NCI-H446 (cell line): Measurements from ENCODE around the gene C6orf47.
"Not testable (repeated sequence)": the region's sequence is repeated elsewhere in the genome, so short reads cannot be mapped to it uniquely, and the experiment has no call there.

Experiments used
- DNase-seq, 2 experiments: peaks; one replicate each; lab custom pipeline; 2025; lab: John Stamatoyannopoulos, UW

C6orf47 gene

GRCh38 chr6:31660381-31661261, at the start of gene C6orf47:
TSS of gene C6orf47 (minus strand) at chr6:31660778. CDS start at chr6:31659947, 831 bp downstream.
- DNase-seq = peak; percentile 74 to 85

DNA sequence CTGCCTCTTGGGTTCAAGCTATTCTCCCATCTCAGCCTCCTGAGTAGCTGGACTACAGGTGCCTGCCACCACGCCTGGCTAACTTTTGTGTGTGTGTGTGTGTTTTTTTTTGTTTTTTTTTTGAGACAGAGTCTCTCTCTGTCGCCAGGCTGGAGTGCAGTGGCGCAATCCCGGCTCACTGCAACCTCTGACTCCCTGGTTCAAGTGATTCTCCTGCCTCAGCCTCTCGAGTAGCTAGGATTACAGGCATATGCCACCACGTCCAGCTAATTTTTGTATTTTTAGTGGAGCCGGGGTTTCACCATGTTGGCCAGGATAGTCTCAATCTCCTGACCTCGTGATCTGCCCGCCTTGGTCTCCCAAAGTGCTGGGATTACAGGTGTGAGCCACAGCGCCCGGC, 48.6 kb upstream of the C6orf47 start:
- DNase-seq = not testable (repeated sequence)

GRCh38 chr6:31708224-31708623, 47.6 kb upstream of the C6orf47 start:
- no peak for DNase-seq

- no peak for DNase-seq
These were observed 47.1 kb upstream of the C6orf47 start for GRCh38 chr6:31707701-31708100.

DNA sequence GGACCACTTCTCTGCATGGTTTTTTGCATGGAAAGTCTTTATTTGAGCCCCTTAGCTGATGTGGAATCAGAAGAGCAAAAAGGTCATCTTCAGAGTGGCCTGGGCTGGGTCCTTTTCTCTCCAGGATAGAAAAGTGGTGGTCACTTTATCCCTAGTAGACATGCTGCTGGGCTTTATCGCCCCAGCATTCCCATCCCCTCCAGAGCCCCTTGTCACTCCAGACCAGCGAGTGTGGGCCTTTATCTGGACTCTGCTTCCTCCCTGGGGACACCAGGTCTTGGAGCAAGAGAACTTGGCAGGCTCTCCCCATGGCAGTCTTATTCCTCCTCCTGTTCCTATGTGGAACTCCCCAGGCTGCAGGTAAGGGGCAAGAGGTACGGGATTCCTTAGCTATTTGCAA, 46.0 kb upstream of the C6orf47 start, which contains the start of gene LY6G6F:
LY6G6F (plus strand) TSS at position 268 of the 400 bp plus-strand sequence; CDS start at position 309, 41 bp downstream.
- DNase-seq = no peak

DNA sequence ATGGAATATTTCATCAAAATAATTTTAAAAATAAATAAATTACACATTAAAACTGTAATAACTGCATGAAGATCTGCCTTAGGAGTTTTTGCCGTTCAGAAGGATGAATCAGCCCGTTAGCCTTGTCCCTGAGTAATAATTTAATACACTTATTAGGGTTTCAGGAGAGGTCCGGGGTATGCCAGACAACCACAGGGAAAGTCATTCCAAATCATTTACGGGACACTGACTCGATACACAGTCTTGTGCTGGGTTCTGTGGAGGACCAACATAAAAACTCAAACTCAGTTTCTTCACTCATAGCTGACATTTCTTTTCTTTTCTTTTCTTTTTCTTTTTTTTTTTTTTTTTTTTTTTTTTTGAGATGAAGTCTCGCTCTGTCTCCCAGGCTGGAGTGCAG, 45.4 kb upstream of the C6orf47 start:
- no peak for DNase-seq

GRCh38 chr6:31702819-31703716, 42.5 kb upstream of the C6orf47 start, which contains the start of gene ABHD16A:
TSS of gene ABHD16A (minus strand) at chr6:31703324. CDS start at chr6:31703281, 43 bp downstream.
- DNase-seq = peak; percentile 93 to 97

GRCh38 chr6:31702405-31702818, 41.8 kb upstream of the C6orf47 start:
- DNase-seq = no peak

- DNase-seq = peak in 1 of 2 experiments; percentile 38
These were observed 41.3 kb upstream of the C6orf47 start for GRCh38 chr6:31701666-31702404.

- no peak for DNase-seq
These were observed 40.3 kb upstream of the C6orf47 start for GRCh38 chr6:31700740-31701401.

DNA sequence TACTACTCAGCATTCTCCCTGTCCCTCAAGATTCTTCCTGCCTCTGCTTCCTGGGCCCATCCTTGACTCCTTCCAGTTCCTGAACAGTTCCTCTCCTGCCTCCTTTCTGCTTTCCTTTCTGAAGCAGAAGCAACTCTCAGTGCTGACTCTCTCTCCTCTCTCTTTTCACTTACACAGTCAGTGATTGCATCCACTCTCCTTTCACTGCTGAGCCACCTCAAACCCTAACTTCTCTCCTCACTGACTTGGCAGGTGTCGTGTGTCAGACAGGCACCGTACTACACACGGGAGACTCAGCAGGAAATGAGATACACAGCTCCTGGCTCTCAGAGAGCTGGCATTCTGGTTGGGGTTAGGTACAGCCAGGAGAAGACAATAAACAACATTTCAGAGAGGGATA, 37.0 kb upstream of the C6orf47 start:
- no peak for DNase-seq

DNA sequence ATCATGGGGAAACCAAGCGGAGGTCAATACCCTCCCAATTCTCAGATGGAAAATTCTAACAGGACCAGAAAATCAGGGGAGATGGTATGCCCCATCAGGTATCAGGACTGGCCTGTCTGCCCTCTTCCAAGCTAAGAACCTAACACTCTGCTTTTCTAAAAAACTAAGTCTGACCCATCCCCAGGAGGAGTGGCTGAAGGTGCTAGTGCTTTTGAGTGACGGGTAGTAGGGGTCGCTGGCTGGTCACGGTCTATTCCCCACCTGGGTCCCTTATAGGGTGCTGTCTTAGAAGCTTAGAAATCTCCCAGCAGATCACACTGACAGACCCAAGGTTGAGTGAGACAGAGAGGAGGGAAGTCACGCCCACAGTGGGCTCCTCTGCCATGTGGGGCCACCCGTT, 33.0 kb upstream of the C6orf47 start:
- DNase-seq = no peak

DNA sequence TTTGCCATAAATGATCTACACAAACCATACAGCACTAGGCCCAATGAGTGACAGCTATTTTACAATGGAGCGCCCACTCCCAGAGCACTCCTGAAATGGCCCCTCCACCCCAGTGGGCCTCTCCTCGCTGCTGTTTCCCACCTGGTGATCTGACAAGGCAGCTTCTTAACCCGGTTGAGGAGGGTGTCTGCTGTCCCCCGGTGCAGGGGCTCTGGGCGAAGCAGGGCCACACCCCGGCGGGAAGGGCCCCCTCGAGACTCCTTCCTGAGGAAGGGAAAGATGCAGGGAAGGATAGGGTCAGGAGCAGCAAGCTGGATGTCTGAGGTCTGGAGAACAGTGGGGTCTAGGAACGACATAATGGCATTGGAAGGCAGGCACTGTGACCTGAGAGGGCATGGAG, 32.3 kb upstream of the C6orf47 start:
- DNase-seq = no peak

GRCh38 chr6:31692353-31692752, 31.8 kb upstream of the C6orf47 start:
- no peak for DNase-seq

- no peak for DNase-seq
These were observed 31.1 kb upstream of the C6orf47 start for GRCh38 chr6:31691564-31692108.

- DNase-seq = no peak
These were observed 30.5 kb upstream of the C6orf47 start for GRCh38 chr6:31691078-31691463.

DNA sequence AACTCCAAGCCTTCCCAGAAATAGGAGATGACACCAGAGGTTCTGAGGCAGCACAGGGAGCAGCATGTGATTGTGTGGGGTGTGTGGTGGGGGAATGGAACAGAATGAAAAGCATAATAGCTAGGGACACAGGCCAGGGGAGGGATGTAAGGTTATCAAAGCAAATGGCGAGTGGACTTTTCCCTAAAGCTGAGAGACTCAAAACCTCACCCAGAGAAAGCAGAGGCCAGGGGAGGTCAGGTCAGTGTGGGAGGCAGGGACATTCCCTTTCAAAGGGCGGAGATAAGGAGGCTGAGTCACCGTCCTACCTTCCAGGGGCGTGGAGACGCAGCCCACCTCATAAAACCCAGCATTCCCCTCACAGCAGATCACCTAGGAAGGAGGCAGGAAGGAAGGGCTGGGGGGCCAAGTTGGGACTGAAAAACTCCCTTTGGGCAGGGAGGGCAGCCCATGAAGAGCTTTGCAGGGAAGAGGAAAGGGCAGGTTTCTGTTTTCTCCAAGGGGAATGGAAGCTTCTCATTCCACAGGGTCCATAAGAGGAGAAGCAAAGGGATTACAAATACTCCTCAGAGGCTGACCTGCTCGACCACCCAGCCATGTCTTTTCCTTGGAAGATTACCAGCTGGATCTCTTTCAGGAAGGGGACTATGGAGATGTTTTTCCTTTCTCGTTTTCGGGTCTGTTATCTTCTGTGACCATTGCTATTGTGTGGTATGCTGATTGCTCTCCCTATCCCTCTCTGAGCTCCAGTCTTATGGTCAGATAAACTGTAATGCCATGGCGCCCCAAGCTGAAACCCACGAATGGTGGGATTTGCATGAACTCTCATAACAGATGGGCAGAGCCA, 29.9 kb upstream of the C6orf47 start:
- no peak for DNase-seq

- no peak for DNase-seq
These were observed 28.9 kb upstream of the C6orf47 start for GRCh38 chr6:31689249-31690110.
